HG03039 (cell line): ENCODE results near the gene ZNF581.
A peak's percentile ranks its signal among the peaks of the same experiment; 100 is the strongest.

Experiments used
- ATAC-seq: cut with Tn5 transposase; IDR thresholded peaks from one replicate; pipeline ENCODE4 v1.9.1; 2021; ENCODE audit warnings: mild to moderate bottlenecking, moderate library complexity; ENCODE audit not compliant: unreplicated experiment

ZNF581 gene

DNA sequence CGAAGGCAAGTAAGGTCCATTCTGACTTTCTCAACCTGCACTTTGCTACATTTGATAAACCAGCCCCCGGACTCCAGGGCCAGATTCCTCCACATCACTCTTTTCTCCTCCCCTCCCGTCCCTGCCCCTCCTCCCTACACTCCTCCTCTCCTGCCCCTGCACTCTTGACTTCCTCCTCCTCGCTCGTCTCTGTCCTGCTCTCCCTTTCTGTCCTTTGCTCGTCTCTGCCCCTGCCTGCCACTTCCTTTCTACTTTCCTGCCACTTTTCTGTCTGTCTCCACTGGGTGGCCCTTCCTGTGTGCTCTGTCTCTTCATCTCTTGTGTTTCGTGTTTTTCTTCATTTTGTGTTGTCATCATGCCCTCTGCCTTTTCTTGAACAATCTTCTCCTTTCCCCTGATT, 18.4 kb downstream of the ZNF581 start:
- no peak for ATAC-seq

DNA sequence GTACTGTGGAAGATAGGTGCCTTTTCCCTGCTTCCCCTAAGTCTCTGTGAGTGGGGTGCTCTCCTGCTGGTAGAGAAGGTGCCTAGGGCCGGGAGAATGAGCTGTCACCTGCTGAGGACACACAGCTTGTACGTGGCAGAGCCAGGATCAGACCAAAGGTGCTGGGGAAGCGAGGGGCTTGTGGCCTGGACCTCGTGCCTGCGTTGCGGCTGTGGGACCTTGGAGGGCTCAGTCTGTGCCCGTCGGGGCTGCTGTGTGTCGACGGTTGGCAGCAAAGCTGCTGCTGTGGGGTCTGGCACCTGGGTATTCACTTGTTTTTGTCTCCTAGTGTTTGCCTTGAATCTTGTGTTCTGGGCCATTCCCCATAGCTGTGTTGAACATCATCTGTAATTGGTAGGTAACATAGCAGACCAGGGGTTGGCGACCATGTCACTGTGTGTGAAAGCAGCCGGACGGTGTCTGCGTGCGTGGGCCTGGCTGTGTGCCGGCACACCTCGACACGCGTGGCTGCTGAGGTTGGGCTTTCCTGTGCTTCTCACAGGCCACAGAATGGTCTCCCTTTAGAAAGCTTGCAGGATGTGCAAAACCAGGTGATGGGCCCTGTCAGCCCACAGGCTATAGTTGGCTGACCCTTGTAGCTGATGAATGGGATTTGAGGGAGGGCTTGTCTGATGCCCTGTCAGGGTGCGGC, 20.5 kb downstream of the ZNF581 start:
- ATAC-seq = no peak

DNA sequence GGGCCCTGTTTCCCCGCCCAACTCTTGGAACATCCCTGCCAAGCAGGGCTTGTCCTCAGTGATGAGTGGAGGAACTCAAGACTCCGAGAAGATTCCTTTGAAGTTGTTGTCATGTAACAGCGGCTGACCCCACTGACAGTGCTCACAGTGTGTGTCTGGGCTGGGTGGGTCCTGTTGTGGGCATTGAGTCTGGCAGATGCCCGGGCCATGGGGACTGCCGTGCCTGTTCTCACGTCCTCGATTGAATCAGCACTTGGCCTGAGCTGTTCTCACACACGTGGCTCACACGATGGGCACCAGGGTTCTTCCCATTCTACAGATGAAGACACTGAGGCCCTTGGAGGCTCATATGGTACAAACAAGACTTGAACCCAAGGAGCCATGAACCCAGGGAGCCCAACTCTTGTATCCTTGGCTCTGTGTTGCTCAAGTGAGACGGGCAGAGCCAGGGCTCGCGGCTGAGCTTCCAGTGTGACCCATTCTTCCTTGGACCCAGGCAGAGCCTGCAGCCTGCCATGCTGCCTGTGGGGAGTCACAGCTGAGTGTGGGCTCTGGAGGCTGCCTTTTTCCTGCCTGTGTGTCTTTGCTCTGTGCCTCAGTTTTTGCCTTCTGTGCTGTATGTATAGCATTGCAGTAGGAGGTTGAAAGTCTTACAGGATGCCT, 23.0 kb downstream of the ZNF581 start:
- no peak for ATAC-seq

DNA sequence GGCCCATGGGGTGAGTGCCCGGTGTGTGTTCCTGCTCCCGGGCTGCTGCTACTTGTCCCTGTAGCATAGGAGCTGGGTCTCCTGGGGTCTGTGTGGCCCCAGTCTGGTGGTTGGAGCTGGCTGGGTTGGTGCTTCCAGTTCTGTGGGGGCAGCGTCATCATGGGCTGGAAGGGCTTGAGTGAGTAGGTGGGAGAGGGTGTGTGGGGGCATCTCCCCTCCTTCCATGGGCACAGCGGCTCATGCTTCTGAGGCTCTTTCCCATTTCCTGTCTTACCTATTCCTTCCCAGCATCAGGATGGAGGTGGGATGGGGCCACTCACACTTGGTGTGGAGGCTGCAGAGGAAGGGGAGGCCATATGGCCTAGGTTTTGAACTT, 23.5 kb downstream of the ZNF581 start:
- no peak for ATAC-seq

DNA sequence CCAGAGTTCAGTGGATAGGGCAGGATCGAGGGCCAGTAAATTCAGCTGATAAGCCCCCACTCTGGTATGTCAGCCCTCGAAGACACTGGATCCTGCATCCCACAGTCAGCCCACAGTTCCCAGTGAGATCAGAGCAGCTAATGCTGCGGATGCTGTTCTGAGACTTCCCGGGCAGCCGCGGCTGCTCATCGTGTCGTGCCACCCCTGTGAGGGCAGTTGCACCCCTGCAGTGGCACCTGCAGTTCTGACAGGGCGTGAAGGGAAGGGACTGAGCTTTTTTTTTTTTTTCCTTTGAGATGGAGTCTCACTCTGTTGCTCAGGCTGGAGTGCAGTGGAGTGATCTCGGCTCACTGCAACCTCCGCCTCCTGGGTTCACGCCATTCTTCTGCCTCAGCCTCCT, 24.1 kb downstream of the ZNF581 start:
- no peak for ATAC-seq

DNA sequence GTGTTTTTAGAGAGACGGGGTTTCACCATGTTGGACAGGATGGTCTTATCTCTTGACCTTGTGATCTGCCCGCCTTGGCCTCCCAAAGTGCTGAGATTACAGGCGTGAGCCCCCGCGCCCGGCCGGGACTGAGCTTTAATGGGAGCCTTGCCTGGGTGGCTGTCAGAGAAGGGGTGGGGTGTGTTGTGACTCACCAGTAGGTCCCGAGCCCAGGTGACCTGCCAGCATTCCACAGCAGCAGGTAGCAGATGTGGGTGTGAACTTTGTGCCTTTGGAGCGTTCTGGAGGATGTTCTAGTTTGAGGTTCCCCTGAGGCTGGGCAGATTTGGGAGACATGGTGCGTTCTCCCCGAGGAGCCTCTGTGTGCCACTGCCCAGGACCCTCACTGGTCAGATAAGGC, 24.5 kb downstream of the ZNF581 start:
- no peak for ATAC-seq

DNA sequence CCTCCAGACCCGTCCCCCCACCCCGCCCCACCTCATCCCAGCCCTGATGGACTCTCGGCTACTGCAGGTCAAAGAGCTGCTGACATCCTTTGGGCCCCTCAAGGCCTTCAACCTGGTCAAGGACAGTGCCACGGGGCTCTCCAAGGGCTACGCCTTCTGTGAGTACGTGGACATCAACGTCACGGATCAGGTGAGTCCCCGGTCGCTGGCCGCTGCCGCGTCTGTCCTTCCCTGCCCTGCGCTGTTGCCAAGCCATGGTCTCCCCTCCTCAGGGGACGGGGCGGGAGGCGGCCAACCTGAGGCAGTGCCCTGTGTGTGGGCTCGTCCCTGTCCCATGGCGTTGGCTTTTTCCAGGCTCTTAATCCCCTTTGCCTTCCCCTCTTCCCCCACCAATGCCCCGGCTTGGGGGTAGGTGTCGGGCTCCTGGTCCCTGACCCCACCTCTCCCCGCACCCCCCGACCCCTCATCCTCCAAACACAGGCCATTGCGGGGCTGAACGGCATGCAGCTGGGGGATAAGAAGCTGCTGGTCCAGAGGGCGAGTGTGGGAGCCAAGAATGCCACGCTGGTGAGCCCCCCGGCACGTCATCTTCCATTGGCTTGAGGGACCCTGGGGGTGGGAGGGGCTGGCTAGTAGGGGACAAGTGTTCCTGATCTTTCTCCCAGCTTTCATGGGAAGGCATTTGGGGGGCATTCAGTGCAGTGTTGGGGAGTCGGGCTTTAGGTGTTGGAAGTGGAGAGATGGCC, 25.3 kb downstream of the ZNF581 start:
- no peak for ATAC-seq

DNA sequence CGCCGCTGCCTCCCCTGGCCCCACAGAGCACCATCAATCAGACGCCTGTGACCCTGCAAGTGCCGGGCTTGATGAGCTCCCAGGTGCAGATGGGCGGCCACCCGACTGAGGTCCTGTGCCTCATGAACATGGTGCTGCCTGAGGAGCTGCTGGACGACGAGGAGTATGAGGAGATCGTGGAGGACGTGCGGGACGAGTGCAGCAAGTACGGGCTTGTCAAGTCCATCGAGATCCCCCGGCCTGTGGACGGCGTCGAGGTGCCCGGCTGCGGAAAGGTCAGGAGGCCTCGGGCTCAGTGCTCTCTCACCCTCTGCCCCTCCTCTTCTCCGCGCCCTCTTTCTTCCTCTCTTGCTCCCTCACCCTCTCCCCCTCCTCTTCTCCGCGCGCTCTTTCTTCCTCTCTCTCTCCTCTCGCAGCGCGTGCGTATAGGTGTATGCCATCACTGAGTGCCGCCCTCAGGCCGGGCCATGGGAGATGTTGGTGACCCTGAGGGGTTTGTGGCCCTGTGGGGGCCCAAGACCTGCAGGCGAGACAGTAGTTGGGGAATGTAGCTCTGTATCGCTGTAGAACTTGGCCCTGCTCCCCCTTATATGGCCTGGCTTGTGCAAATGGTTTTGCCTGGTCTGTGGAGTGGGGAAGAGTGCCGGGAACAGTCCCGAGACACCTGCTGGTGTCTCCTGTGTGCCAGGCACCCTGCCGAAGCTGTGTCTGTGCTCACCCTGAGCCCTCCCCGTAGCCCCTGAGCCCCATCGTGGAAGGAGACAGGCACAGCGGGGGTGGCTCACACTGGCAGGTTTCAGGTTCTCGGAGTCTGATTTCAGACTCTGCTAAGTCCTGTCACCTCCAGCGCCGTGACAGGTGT, 26.2 kb downstream of the ZNF581 start:
- no peak for ATAC-seq

DNA sequence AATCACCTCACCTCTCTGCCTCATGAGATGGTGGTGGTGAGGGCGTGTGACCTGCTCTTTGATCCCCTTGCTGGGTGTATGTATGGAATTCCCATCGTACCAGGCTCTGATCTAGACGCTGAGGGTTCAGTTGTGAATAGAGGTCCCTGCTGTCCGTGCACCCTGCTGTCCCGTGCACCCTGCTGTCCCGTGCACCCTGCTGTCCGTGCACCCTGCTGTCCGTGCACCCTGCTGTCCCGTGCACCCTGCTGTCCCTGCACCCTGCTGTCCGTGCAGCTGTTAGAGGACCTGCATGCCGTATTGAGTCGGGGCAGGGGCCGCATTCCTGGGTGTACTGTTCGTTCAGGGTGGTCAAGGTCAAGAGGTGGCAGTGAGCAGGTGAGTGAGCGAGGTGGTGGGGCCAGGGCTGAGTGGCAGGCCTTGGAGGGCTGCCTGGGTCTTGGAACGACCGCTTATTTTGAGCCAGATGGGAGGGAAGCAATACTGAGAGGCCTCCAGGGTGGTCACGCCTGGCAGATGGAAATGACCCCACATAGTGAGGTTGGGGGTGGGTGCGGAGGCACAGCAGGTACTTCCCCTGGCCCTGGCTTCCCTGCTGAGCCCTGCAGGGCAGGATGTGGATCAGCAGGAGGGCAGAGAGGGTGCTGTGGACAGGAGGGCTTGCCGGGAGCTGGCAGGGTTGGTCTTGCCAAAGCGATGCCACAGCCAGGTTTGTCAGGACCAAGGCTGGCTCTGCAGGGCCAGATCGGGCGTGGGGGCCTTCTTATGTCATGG, 27.0 kb downstream of the ZNF581 start:
- ATAC-seq = no peak

DNA sequence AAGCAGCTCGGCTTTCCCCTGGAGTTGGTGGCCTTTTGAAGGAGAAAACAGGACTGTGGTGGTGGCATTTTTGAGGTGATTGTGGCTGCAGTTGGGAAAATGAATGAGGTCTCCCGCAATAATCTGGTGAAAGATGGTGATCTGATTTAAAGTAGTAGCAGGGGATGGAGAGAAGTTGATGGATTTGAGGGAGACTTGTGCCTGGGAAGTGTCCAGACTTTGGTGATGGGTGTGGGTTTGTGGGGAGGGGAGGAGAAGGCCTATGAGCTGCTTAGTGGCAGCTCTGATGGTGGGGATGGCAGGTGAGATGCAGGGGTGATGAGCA, 27.6 kb downstream of the ZNF581 start:
- ATAC-seq = no peak

DNA sequence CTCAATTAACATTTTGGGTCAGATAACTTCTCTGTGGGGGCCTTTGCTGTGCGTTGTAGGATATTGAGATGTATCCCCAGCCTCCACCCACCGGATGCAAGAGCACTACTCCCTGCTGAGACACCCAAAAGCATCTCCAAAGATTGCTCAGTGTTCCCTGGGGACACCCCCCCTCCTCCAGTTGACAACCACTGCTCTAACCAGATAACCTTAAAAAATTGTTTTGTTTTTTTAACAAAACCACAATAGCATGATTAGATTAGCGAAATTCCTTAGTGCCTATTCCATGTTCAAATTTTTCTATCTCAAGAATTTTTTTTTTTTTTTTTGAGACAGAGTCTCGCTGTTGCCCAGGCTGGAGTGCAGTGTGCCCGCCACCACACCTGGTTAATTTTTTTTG, 29.0 kb downstream of the ZNF581 start:
- no peak for ATAC-seq

DNA sequence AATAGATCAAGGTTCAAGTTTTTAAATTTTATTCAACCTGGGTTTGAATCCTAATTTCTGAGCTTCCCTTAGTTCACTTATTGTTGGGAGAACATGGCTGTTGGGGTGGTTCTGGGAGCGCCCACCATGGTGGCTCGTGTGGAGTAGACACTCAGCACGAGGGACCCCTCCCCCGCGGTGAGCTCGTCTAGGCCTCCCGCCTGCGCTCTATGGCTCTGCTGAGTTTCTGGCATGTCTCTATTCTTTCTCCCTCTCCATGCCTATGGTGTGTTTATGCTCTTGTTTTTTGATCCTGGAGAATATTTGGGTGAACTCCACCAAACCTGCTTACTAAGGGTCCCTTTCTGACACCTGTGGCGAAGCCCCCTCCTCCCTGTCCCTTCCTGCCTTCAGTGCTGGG, 30.0 kb downstream of the ZNF581 start:
- no peak for ATAC-seq

DNA sequence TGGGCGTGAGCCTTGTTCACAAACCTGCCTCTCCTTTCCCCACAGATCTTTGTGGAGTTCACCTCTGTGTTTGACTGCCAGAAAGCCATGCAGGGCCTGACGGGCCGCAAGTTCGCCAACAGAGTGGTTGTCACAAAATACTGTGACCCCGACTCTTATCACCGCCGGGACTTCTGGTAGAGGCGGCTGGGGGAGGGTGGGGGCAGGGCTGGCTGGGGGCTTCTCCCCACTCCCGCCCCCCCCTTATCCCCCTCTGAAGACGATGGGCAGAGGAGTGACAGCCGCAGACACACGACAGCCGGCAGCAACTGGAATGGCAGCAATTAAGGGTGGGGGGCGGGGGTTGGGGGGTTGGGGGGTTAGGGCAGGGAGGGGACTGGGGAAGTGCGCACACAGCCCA, 30.4 kb downstream of the ZNF581 start:
- ATAC-seq = no peak

DNA sequence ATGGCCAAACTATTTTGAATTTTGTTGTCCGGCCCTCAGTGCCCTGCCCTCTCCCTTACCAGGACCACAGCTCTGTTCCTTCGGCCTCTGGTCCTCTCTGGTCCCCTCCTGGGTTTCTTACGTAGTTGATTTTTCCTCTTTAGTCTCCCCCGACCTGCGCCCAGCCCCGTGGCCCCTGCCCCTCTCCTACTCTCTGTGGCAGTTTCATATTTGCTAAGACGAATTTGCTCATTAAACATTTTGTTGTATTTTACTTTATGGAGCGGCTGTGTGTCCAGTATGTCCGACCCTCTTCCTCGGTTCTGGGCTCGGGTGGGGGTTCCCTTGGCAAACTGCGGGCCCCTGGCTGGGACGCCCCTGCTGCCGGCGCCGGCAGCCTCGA, 31.0 kb downstream of the ZNF581 start:
- no peak for ATAC-seq

DNA sequence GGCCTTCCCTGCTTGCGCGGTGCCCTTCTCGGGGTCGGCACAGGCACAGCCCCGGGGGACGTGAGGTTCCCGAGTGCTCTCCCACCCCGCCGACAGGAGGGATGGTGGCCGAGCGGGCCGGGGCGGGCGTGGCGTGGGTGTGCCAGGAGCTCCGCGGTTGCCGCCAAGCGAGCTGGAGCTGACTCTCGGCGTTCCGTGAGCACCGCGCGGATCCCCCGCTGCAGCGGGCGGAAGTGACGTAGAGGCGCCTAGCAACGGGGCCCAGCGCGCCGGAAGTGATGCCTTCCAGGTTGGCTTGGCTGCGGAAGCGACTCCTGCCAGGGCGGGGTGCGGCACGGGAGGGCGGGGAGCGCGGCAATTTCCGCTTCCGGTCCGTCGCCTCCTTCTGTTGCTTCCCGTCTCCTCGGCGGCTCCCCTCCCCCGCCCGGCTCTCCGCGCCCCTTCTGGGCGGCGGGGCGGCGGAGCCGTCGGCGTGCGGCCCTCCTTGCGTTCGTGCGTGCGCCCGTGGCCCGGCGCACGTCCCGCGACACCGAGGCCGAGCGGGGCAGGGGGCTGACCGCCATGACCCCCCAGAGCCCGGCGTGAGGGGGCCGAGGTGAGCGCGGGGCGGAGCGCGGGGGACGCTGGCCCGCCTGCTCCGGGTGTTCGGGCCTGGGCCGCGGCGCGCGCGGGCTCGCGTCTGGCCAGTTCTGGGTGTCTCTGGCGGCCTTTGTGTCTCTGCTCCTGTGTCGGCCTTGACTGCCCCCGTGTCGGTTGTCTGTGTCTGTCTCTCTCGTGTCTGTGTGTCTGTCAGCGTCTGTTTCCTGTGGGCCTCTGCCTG, 31.6 kb downstream of the ZNF581 start, which contains the start of gene EPN1:
Gene EPN1 (plus strand): TSS at position 386 of the 820 bp plus-strand sequence. CDS start 3,402 bp downstream, outside the sequence.
- ATAC-seq = peak; percentile 60

DNA sequence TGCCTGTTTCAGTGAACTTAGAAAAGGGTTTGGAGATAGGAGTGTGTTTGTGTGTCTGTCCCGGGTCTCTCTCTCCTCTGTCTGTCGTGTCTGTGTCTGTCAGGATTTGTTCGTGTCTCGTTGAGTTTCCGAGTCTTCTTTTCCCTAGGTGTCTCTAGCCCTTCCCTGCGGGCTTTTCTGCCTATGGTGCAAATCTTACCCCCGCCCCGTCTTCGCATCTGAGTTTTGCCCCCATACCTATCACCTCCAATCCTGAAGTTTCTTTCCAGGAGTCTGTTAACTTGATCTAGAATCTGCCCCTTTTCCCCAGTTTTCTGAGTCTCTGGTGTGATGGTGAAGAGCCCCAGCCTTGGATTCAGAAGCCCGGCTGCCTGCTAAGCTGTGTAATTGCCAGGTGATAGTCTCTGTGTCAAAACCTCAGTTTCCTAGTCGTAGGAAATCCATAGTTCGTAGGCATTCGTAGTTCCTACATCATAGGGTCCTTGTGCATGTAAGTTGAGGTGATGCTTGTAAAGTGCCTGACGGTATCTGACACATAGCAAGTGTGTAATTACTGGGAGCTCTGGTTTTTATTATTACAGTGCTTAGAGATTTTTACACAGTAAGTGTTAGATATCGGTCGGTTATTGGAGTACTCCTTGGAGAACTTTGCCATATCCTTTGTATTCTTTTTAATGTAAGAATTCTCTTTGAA, 32.4 kb downstream of the ZNF581 start:
- ATAC-seq = no peak

DNA sequence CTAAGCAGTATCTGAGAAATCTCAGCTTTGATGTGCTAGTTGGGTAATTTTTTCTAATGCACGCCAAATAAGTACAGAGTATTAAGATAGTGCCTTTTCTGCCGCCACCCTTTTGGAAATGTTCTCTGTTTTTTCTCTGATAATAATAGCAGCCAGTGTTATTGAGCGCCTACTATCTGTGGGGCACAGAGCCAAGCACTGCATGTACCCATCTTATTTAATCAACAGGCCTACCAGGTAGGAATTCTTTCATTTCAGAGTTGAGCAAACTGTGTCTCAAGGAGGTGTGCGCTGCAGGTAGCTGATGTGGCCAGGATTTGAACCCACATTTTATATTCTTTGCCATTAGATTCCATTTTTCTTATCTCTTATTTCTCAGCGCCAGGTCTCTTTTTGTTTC, 32.9 kb downstream of the ZNF581 start:
- ATAC-seq = no peak

DNA sequence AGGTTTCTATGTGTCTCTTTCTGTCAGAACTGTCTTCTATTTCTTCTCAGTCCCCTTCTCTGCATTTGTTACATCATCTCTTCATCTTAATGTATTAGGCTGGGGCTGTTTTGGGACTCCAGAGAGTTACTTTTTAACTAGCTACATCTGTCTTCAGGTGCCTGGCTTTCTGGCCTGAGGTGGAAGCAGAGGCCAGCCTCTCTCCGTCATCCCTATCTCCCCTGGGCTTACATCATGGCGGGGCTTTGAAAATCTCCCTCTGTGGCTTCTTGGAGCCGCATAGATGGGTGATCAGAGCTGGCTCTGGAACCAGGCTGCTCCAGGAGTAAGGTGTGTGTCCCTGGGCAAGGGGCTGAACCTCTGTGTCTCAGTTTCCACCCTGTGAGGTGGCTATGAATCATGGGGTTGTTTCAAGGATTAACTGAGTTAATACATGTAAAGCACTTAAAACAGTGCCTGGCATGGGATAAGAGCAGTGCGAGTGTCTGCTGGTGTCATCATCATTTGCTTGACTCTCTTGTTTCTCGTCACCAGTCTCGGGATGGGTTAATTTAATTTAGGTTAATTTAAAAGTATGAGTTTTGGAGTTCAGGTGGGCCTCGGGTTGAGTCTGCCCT, 33.5 kb downstream of the ZNF581 start:
- no peak for ATAC-seq

DNA sequence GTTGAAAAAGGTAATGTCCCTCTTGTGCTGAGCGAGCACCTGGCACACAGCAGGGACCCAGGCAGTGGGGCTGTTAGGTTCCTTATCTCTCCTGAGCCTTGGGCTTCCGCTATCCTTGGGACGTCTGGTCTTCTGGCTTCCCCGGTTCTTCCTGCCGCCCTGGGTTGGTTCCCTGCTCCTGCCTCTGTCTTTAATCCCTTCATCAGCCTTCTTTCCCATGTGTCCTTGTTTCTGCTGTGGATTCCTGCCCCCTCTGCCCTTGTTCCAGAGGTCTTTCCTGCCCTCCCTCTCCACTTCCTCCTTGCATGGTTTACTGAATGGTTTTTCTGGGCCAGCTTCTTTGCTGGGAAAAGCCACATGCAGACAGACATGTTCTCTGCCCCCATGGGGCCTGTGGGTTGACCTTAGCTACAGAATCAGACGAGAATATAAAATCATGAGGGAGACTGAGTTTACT, 34.2 kb downstream of the ZNF581 start:
- no peak for ATAC-seq
